ENCODE results near the gene RNF112.
"Not testable (repeated sequence)": the region's sequence is repeated elsewhere in the genome, so short reads cannot be mapped to it uniquely, and the experiment has no call there.

- TF ChIP-seq, protein P1, sequence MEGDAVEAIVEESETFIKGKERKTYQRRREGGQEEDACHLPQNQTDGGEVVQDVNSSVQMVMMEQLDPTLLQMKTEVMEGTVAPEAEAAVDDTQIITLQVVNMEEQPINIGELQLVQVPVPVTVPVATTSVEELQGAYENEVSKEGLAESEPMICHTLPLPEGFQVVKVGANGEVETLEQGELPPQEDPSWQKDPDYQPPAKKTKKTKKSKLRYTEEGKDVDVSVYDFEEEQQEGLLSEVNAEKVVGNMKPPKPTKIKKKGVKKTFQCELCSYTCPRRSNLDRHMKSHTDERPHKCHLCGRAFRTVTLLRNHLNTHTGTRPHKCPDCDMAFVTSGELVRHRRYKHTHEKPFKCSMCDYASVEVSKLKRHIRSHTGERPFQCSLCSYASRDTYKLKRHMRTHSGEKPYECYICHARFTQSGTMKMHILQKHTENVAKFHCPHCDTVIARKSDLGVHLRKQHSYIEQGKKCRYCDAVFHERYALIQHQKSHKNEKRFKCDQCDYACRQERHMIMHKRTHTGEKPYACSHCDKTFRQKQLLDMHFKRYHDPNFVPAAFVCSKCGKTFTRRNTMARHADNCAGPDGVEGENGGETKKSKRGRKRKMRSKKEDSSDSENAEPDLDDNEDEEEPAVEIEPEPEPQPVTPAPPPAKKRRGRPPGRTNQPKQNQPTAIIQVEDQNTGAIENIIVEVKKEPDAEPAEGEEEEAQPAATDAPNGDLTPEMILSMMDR (IDR thresholded peaks at IDR 0.05), result not testable (repeated sequence)
- not testable (repeated sequence) for TF ChIP-seq EP300 (IDR thresholded peaks at IDR 0.05); POLR2A (IDR thresholded peaks at IDR 0.05; ENCODE audit: low read depth); POLR2AphosphoS5 (IDR thresholded peaks at IDR 0.05)
Measured at GRCh38 chr17:19459018-19459655, 48.1 kb downstream of the RNF112 start.
